BJ (cell line): ENCODE results near the gene PTPN21. TPM values are rescaled to one million over a fixed set of nuclear protein-coding genes. Genes with fewer than 3 reads are reported as not detected.
A peak's percentile ranks its signal among the peaks of the same experiment; 100 is the strongest.

Experiments
- CTCF ChIA-PET: fragments of 350-600 bp; formaldehyde crosslinking; extraction: SDS; loops from one replicate; lab custom pipeline; 2021; ENCODE audit warnings: antibody characterized with exemption, inconsistent platforms; lab: Yijun Ruan, JAX
- POLR2A ChIA-PET: fragments of 300-600 bp; sonication (Branson Sonifier 250); formaldehyde crosslinking; extraction: SDS; loops from one replicate; lab custom pipeline; 2021; ENCODE audit warnings: antibody characterized with exemption; lab: Charles Lee
- DNase-seq: peaks from one replicate; pipeline ENCODE4 v3.0.0-alpha.2; 2011; ENCODE audit warnings: low read depth
- H3K27me3 ChIP-seq: 2 replicates; pipeline ENCODE4 v1.6.0; 2011; ENCODE audit warnings: low read length; ENCODE audit not compliant: control insufficient read depth, insufficient read depth
- H3K36me3 ChIP-seq: 2 replicates; pipeline ENCODE4 v1.5.1; 2011; ENCODE audit warnings: low read length; ENCODE audit not compliant: control insufficient read depth, insufficient read depth
- H3K4me3 ChIP-seq: 2 replicates; pipeline ENCODE4 v1.5.1; 2011; ENCODE audit warnings: low read depth, mild to moderate bottlenecking, control low read depth, low read length
- polyA plus RNA-seq: library from polyadenylated mRNA; depleted of rRNA; stranded (reverse); fragments of >200 nt; gene quantifications from 2 replicates; pipeline ENCODE4 v1.2.3, GENCODE V29; 2011
- TF ChIP-seq, protein P1 (sequence below): IDR thresholded peaks from 2 replicates; pipeline ENCODE4 v1.5.1; 2011; ENCODE audit warnings: low read depth, mild to moderate bottlenecking, control low read depth, inconsistent platforms, low read length, moderate library complexity; ENCODE audit not compliant: insufficient read depth

Gene PTPN21
- polyA plus RNA-seq, 1 experiment, result 9.1 TPM

DNA sequence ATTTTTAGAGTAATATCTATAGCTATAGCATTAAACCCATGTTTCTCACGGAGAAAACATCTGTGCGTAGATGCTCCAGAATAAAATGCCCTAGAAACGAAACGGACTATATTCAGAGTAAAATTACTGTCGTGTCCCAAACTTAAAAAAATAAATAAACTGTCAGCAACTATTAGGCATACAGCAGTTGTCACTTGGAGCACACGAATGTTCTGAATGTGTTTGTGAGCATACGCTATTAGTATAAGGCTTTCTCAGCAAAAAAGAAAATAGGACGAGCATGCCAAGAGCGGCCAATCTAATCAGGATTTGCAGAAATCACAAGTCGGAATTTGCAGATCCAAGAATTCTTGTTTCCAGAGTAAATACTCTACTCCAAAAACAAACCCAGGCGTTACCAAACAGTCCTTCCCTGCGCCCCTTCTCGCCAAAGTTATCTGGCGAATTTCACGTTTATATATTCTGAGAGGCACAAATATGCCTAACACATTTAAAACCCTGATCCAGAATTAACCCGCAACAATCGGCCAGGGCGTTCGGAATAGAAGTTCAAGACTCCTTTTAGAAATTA is 836 bp downstream of the PTPN21 start:
- TF ChIP-seq, protein P1, sequence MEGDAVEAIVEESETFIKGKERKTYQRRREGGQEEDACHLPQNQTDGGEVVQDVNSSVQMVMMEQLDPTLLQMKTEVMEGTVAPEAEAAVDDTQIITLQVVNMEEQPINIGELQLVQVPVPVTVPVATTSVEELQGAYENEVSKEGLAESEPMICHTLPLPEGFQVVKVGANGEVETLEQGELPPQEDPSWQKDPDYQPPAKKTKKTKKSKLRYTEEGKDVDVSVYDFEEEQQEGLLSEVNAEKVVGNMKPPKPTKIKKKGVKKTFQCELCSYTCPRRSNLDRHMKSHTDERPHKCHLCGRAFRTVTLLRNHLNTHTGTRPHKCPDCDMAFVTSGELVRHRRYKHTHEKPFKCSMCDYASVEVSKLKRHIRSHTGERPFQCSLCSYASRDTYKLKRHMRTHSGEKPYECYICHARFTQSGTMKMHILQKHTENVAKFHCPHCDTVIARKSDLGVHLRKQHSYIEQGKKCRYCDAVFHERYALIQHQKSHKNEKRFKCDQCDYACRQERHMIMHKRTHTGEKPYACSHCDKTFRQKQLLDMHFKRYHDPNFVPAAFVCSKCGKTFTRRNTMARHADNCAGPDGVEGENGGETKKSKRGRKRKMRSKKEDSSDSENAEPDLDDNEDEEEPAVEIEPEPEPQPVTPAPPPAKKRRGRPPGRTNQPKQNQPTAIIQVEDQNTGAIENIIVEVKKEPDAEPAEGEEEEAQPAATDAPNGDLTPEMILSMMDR, result no peak
- Histone ChIP-seq H3K27me3 (no peaks in the 10 kb centered on the region), H3K36me3 (no peaks in the 10 kb centered on the region), H3K4me3 (peak overlapping the region; percentile 75)
- ChIA-PET POLR2A (no interaction called here), CTCF (interaction anchor here (2.0 kb wide), 1 partner anchor 7 kb away, joined by 6 read pairs; no protein-coding TSS in a partner anchor)
- no peak for DNase-seq

DNA sequence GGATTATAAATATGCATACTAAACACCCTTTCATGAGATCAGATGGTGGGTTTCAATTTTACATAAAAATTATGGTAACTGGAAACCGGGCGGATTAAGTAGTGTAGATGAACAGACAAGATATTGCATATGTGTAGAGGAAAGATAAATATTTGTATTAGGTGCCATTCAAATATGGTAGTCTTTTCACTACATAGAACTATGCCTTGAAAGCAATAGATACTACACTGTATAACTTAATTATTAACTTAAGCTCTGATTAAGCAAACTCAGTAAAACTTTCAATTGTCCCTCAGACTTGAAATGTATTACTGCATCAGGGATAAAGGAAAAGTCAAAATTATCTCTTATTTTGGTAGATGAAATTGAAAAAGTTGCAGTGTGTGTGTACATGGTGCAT is 1.9 kb downstream of the PTPN21 start:
- DNase-seq, result no peak
- TF ChIP-seq, protein P1, result no peak
- Histone ChIP-seq H3K36me3 (peaks cover 3% of the 10 kb centered on the region; the same call in 1 of the 2 replicates), H3K4me3 (no peak overlapping the region), H3K27me3 (no peaks in the 10 kb centered on the region)
- POLR2A ChIA-PET, result no interaction called here
- CTCF ChIA-PET, result interaction anchor here (2.0 kb wide), 1 partner anchor 9 kb away, joined by 6 read pairs; no protein-coding TSS in a partner anchor

DNA sequence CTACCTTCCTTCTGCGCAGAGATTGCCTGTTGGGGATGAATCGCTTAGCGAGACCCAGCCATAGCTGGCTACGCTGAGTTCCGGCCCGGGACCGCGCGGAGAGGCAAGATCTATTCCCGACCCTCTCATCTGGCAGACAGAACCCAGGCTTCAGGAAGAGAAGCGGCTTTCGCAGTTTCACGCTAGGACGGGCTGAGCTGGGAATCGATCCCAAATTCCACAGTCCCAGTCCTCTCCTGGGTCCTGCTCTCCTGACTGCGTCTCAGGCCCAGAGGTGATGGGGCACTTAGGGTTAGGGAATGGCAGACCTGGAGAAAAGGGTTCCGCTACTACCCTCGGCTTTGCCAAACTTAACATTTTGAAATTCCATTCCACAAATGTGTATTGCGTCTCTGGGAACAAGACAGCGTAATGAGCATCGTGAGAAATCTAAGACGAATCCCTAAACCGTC is 2.8 kb downstream of the PTPN21 start:
- Histone ChIP-seq H3K4me3 (peak overlapping the region; percentile 56), H3K27me3 (no peaks in the 10 kb centered on the region), H3K36me3 (peaks cover 3% of the 10 kb centered on the region; the same call in 1 of the 2 replicates)
- ChIA-PET POLR2A (no interaction called here), CTCF (interaction anchor here (2.0 kb wide), 1 partner anchor 9 kb away, joined by 6 read pairs; no protein-coding TSS in a partner anchor)
- no peak for DNase-seq
- TF ChIP-seq, protein P1, result no peak

DNA sequence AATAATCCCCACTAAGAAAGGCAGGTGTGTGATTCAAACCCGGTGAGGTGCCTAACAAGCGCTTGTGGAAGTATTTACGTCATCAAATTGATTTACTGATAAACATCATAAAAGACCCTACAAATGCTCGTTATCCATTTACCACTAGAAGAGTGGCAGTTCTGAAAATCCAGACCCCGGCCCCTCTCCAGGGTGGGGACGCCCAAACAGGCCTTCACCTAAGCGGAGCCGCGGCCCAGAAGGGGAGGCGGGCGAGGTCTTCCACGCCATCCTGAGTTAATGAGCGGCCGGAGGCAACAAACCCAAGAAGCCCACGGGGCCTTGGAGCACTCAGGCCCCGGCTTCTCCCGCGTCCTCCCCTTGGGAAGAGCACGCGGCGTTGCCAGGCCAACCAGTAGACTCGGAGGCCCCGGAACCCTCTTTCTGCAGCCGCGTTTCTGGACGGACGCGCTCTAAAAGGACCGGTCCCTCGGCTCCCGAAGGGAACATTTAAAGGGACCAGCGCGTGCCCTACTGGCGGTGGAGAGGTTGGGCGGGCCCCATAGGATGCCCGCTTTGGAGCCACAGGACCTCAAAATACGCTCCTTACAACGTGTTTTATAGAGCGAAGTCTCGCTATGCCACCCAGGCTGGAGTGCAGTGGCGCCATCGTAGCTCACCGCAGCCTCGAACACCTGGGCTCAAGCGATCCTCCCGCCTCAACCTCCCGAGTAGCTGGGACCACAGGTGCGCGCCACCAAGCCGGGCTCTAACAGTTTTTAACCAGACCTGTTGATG is 3.5 kb downstream of the PTPN21 start:
- Histone ChIP-seq H3K27me3 (no peaks in the 10 kb centered on the region), H3K4me3 (peak overlapping the region; percentile 56), H3K36me3 (peaks cover 3% of the 10 kb centered on the region; the same call in 1 of the 2 replicates)
- ChIA-PET POLR2A (no interaction called here), CTCF (no interaction called here)
- TF ChIP-seq, protein P1, result peak; percentile 50
- DNase-seq, result no peak

DNA sequence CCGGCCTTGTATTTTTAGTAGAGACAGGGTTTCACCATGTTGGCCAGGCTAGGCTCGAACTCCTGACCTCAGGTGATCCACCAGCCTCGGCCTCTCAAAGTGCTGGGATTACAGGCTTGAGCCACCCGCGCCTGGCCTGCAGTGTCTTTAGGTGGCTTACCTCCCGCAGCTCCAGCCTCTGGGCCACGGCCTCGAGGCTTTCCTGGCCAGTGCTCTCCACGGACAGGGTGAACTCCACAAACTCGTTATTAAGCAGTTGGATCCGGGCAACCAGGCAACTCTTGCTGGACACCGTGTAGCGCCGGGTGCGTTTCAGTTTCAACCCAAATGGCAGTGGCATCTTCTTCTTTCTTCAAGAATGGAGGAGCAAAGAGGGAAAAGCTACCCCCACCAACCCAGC is 4.7 kb downstream of the PTPN21 start:
- no peaks in the 10 kb centered on the region for H3K27me3 ChIP-seq
- H3K4me3 ChIP-seq, result no peak overlapping the region
- POLR2A ChIA-PET, result no interaction called here
- no peak for DNase-seq
- TF ChIP-seq, protein P1, result no peak
- CTCF ChIA-PET, result no interaction called here
- peaks cover 5% of the 10 kb centered on the region for H3K36me3 ChIP-seq
